Activated naive CD4-positive, alpha-beta T cell treated with anti-CD3 and anti-CD28 coated beads, Interleukin-2, amount 50 U/mL, for 16 hours (primary cell): ENCODE data around the gene MTFMT.
"Not testable (repeated sequence)": the region's sequence is repeated elsewhere in the genome, so short reads cannot be mapped to it uniquely, and the experiment has no call there.

ENCODE experiments used
- DNase-seq: peaks from one replicate; pipeline ENCODE4 v3.0.0-alpha.2; 2020

Gene MTFMT

DNA sequence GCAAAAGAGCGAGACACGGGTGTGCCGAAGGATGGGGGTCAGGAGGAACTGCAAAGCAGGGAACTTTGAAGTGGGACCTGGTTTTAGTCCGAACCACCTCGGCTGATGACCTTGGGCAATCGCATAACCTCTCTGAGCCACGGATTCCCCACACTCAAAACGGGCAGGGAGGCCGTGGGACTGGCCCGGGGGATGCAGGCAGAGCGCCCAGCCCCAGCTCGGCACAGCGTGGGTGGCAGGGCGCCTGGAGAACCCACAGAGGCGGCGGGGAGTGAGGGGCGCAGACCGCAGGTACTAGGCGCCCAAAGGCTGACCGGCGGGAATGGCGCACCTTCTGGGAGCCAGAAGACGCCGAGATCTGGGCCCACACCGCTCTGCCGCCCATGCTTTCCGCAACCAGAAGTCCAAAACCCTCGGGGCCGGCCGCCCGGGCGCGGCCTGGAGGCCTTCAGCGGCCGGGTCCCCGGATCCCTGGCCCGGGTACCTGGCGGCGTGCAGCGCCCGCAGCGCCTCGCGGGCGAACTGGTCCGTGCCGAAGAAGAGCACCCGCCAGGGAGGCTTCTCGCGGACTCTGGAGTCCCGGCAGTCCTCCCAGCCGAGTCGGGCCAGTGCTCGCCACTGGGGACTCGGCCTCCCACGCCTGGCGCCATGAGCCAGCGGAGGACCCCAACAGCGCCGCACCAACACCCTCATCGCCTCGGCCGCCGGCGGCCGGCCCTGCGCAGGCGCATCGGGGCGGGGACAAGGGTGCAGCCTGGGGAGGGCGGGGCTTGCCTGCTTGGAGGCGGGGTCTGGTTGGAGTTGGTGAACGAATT is at the start of gene MTFMT:
Gene MTFMT, minus strand, starts transcription at position 719 of the 815 bp plus-strand sequence. Its CDS starts 26 bp downstream, at position 693.
- DNase-seq, result peak; percentile 96

DNA sequence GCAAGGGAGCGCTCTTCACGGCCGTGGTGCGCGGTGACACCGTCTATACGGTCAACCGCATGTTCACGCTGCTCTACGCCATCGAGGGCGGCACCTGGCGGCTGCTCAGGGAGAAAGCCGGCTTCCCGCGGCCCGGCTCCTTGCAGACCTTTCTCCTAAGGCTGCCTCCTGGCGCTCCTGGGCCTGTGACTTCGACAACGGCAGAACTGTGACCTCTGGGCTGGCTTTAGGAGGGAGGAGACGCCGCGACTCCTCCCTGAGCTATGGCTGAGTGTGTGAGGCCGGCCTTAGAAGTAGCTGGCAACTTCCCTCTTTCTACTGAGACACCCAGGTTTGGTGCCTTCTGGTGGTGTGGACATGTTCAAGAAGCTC is 48.5 kb upstream of the MTFMT start:
- peak; percentile 60 for DNase-seq

DNA sequence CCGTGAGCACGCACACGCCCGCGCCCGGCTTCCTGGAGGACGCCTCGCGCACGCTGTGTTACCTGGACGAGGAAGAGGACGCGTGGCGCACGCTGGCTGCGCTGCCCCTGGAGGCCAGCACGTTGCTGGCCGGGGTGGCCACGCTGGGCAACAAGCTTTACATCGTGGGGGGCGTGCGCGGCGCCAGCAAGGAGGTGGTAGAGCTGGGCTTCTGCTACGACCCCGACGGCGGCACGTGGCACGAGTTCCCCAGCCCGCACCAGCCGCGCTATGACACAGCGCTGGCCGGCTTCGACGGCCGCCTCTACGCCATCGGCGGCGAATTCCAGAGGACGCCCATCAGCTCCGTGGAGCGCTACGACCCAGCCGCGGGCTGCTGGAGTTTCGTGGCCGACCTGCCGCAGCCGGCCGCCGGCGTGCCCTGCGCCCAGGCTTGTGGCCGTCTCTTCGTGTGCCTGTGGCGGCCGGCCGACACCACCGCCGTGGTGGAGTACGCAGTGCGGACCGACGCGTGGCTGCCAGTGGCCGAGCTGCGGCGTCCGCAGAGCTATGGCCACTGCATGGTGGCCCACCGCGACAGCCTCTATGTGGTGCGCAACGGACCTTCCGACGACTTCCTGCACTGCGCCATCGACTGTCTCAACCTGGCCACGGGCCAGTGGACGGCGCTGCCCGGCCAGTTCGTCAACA is 48.0 kb upstream of the MTFMT start:
- DNase-seq, result no peak

DNA sequence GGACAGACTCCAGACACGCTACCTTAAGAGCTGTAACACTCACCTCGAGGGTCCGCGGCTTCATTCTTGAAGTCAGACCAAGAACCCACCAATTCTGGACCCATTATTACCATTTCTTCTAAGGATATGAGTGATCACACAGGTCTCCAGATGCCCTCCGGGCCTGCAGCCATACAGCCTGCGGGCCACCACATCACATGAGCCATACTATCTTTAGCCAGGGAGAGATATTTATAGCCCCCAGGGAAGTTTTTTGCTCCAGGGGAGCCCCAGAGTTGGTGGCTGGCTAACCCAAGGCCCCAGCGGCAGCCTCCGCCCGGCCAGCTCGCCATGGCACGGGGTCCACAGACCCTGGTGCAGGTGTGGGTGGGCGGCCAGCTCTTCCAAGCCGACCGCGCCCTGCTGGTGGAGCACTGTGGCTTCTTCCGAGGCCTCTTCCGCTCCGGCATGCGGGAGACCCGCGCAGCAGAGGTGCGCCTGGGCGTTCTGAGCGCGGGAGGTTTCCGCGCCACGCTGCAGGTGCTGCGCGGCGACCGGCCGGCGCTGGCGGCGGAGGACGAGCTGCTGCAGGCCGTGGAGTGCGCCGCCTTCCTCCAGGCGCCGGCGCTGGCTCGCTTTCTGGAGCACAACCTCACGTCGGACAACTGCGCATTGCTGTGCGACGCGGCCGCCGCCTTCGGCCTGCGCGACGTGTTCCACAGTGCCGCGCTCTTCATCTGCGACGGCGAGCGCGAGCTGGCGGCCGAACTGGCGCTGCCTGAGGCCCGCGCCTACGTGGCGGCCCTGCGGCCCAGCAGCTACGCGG is 47.2 kb upstream of the MTFMT start, which contains the start of gene KBTBD13:
Gene KBTBD13, plus strand, starts transcription at position 261 of the 805 bp plus-strand sequence. Its CDS starts 70 bp downstream, at position 331.
- DNase-seq, result no peak

DNA sequence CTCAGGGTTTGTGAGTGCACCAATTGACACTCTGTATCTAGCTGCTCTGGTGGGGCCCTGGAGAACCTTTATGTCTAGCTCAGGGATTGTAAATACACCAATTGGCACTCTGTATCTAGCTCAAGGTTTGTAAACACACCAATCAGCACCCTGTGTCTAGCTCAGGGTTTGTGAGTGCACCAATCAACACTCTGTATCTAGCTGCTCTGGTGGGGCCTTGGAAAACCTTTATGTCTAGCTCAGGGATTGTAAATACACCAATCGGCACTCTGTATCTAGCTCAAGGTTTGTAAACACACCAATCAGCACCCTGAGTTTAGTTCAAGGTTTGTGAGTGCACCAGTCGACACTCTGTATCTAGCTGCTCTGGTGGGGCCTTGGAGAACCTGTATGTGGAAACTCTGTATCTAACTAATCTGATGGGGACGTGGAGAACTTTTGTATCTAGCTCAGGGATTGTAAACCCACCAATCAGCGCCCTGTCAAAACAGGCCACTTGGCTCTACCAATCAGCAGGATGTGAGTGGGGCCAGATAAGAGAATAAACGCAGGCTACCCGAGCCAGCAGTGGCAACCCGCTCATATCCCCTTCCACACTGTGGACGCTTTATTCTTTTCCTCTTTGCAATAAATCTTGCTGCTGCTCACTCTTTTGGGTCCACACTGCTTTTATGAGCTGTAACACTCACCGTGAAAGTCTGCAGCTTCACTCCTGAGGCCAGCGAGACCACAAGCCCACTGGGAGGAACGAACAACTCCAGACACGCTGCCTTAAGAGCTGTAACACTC is 46.4 kb upstream of the MTFMT start:
- DNase-seq, result not testable (repeated sequence)

DNA sequence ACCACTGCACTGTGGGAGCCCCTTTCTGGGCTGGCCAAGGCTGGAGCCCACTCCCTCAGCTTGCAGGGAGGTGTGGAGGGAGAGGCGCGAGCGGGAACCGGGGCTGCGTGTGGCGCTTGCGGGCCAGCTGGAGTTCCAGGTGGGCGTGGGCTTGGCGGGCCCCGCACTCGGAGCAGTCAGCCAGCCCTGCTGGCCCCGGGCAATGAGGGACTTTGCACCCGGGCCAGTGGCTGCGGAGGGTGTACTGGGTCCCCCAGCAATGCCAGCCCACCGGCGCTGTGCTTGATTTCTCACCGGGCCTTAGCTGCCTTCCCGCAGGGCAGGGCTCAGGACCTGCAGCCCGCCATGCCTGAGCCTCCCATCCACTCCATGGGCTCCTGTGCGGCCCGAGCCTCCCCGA is 45.5 kb upstream of the MTFMT start:
- not testable (repeated sequence) for DNase-seq

DNA sequence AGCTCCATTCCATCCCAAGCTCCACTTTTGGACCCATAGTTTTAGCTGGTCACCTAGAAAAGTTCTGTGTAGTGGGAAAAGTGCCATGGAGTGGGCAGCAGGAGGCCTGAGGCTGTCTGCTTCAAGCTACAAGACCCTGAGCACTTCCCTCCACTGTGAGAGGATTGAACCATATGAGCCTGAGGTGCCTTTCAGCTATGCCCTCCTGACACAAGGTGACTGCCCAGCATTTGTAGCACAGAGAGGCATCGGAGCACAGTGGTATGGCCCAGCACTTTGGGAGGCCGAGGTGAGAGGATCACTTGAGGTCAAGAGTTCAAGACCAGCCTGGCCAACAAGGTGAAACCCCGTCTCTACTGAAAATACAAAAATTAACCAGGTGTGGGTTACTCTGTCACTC is 43.2 kb upstream of the MTFMT start:
- no peak for DNase-seq

DNA sequence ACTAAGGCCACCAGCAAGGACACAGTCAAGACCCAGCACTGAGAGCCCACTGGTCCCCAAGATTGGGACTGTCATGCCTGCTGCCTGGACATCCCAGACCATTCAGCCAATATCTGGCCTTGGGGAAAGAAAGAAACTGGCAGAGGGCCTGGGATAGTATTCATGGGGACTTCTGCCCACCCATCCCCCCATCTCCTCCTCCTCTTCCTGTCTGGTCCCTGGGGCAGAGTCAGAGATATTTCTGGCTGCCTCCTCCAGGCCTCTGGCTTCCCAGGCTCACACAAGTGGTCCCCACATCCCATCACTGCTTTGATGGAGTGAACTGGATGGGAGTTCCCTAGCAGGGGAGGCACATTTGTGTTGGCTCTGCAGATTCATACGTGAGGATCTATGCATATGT is 42.6 kb upstream of the MTFMT start:
- no peak for DNase-seq

DNA sequence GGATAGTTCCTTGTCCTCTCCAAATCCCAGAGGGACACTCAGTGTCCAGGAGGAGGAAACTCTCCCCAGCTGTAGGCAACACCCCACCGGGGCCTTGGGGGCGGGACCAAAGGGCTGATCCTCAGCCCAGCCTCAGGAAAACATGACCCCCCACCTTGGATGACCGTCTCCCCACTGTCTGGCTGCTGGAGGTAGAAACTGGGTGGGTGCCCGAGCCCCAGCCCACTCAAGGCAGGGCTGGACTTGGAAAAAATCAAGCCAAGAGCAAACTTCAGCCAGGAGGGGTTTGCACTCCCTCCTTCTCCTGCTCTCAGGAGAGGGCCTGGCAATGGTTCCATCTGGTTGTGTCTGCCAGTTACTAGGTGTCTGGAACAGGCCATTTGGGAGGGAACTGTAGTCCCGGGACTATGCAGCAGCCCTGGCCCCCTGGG is 42.0 kb upstream of the MTFMT start:
- no peak for DNase-seq

DNA sequence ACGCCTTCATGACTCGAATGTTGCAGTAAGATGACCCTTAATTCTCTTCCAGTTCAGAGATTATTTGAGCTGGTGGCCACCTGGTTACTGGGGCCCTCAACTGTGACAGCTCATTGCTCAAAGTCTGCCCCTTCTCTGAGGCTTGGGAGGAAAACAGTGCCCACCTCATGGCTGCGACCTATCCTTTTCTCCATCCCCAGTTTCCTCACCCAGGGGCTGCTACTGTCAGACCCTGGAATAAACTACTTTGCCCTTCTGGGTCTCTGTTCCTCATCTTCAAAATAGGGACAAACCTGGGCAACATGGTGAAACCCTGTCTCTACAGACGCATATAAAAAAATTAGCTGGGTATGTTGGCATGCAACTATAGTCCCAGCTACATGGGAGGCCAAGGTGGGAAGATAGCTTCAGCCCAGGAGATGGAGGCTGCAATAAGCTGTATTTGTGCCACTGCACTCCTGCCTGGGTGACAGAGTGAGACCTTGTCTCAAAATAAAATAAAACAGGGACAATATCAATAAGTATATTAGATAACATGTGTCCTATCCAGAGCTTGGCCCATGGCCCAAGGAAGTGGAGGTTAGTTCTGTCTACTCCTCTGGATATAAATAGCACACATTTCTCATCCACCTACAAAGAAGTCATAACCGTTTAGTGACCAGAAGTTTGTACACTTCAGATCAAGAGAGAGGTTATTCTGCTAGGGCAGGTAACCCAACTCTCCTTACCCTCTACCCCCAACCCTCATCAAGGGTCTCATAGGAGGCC is 40.5 kb upstream of the MTFMT start:
- no peak for DNase-seq

DNA sequence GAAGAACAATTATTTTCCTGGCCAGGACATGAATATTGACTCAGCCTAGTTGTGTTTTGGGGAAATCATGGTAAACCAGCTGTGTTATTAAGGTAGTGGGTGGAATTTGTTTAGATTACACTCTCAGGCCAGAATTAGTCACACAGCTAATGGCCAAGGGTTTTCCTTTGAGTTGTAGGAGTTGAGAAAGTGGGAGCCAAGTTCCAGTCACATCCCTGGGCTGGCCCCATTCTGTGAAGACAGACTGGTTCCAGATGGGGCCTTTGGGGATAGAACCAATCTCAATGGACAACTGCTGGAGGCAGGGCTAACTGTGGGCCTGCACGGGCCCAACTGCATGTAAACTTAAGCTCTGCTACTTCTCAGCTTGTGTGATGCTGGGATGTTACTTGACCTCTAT is 39.7 kb upstream of the MTFMT start:
- DNase-seq, result no peak

DNA sequence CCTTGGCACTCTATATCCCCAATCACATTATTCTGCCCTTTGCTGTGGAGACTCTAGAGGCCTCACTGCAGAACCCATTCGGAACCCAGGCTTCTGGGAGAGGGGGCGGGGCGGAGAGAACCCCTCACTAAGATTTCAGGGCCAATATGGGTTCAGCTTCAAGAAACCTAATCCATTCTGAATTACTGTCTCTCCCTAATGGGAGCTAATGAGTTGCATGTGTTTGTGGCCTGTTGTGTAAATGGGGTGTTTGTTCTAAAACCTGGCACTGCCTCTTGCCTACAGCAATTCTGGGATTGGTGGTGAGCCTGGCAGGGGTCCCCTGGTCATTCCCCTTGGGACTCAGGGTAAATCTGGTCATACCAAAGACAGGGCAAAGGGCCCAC is 39.0 kb upstream of the MTFMT start:
- DNase-seq, result no peak

DNA sequence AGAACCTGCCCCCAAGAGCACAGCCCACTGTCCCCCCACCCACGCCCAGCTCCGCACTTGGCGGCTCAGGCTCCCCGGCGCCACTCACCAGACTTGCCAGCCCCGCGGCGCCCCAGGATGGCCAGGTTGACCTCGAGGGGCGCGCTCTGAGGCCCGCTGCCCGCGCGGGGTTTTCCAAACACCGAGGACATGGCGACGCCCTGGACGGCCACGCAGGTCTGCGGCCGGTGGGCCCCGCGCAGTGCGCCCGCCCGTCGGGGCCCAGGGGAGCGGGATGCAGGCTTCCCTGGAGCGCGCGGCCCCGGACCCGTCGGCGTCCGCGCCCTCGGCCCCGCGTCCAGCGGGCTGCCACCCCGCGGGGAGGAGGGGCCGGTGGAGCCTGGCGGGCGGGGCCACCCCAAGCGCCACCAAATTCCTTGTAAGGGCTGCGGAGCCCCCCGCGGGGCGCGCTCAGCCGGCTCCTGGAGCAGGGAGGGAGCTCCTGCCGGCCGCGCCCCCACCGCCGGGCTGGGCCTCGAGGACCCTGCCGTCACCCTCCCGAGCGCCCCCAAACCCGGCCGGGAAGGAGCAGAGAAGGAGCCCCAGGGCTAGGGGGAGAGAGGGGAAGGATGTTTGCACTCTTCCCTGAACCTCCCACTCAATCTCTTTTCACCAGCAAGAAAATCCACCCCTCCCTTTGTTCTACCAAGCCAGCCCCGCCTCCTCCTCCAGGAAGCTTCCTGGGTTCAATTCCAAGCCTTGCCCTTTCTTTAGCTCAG is 38.4 kb upstream of the MTFMT start, which contains the start of gene RASL12:
Gene RASL12, minus strand, starts transcription at position 347 of the 758 bp plus-strand sequence. Its CDS starts 156 bp downstream, at position 191.
- DNase-seq, result no peak

DNA sequence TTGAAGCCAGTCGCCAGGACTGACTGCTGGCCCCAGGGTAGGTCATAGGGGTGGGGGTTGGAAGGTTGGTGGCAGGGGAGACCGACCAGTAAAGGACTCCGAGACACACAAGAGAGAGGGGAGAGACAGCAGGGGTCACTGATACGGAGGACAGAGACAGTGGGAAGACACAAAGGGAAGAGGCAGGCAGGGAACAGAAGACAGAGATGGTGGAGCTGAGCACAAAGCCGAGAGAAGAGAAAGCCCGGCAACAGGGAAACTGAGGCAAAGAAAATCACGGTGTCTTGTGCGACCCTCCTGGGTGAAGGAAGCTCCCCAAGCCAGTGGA is 37.8 kb upstream of the MTFMT start:
- DNase-seq, result no peak

DNA sequence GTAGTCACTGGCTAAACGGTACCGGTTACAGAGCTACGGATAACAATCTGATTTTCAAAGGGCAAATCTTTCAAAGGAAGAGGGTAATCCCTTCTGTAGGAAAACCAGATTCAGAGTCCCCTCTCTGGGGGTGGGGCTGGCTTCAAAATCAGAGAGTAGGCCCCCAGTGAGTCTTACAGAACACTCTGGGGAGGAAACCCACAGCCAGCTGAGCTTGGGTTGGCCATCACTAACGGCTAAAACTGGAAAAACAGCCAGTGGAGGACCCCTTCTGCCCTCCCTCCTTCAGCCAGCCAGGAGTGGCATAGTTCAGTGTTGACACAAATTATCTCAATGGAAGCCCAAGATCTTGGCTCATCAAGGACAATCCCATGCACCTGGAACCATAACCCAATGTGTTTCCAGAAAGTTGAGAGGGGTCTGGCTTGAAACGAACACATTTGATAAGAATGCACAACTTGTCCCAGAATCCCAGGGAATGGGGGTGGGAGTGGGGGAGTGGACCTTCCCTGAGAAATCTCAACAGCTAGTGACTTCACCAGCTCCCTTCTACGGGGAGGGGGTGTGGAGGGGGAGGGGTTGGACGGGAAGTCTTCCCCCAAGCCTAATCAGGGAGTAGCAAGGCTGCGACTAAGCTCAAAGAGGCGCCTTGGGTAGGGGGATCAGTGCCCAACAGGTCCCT is 37.3 kb upstream of the MTFMT start:
- no peak for DNase-seq

DNA sequence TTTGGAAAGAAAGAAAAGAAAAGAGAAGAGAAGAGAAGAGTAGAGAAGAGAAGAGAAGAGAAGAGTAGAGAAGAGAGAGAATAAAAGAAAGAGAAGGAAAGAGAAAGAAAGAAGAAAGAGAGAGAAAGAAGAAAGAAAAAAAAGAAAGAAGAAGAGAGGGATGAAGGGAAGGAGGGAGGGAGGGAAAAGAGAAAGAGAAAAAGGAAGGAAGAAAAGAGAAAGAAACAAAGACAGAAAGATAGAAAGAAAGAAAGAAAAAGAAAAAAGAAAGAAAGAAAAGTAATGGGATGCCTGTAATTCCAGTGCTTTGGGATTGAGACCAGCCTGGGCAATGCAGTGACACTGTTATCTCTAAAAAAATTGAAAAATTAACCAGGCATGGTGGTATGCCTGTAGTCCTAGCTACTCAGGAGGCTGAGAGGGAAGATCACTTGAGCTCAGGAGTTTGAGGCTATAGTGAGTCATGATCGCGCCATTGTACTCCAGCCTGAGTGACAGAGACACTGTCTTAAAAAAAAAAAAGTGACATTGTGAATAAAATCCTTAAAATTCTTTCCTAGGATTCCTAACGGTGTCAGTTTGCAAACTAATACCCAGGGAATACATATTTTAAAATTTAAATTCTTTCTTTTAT is 36.7 kb upstream of the MTFMT start:
- DNase-seq, result no peak

DNA sequence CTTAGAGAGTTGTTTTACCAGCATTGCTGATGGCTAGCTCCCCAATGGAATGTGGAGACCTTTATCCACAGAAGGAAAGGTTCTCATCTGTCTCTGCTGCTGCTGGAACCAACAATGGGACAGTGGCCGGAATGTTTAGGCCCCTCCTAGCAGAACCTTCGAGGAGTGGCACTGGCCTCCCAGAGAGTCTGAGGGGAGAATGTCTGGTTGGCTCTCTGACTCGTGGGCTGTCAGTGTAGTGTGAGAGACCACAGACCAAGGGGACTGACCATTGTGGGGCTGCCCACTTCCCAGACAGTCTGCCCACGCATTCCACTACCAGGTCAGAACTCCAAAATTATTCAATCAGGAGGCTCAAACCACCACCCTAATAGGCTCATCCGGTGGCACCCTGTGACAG is 33.3 kb upstream of the MTFMT start:
- no peak for DNase-seq

DNA sequence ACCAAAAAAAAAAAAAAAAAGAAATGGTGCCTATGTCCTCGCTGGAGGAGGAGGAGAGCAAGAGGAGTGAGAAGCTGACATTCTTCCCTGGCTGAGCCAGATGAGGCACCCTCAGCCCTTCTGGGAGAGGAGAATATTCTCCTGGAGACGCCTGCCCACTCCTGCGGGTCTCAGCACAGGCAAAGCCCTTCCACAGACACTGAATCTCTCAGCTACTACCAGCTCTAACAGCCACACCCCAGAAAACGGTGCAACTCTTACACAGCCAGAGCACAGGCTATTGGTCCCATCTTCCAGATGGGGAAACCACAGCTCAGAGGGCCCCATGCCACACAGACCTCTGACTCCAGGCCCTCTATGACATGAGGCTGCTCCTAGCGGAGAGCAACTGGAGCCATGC is 32.6 kb upstream of the MTFMT start:
- no peak for DNase-seq

DNA sequence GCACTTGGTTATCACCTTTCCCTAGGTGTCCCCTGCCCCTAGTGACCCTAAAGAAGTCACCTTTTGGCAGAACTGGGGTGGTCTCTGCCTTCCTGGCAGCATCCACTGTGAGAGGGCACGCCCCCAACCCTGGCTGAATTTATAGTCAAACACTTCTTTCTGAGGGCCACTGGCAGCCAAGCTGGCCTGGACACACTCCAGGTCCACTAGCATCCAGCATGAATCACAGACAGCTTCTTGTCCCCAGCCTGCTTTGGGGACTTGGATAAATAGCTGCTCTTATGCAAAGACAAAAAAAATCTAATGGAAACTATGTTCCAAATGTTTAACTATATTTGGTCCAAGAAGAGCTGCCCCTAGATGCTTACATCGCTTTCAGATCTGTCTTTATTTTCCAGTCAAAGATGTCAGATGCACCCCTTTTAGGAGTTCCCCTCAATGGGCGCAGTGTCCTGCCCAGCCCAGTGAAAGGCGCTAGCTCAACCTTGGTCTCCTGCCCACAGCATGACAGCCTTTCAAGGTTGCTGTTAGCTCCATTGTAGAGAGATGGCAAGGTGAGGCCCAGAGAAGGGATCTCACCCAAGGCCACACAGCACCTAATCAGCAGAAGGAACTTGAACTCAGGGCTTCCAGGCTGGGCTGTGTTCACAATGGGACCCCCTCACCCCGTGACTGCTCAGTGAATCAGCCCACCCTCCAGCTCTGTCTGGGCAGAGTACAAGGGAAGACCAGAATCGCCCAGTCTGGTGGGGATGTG is 31.4 kb upstream of the MTFMT start:
- no peak for DNase-seq
